ENCODE results near the gene SHOX.

The SHOX gene

GRCh38 chrX:626745-627509 lies 3.7 kb upstream of the SHOX start:
- no peak overlapping the region for H3K4me2 ChIP-seq (ENCODE audit: low read depth, low read length)
- DNase-seq: no peak
- H3K9me3 ChIP-seq (replicated peaks; ENCODE audit: insufficient read depth, low read length): no peaks in the 10 kb centered on the region
- H3K27me3 ChIP-seq (replicated peaks; ENCODE audit: insufficient read depth, low read length): no peaks in the 10 kb centered on the region; the same call in 1 of the 2 replicates
- no peaks in the 10 kb centered on the region for H3K4me1 ChIP-seq (ENCODE audit: low read length)
- no peak overlapping the region for H3K4me3 ChIP-seq (ENCODE audit: low read length)
- no peak for TF ChIP-seq CTCF (IDR thresholded peaks at IDR 0.05; ENCODE audit: low read length)
- no peak for TF ChIP-seq EZH2phosphoT487 (IDR thresholded peaks at IDR 0.05; ENCODE audit: low read length)
- TF ChIP-seq EZH2 (optimal IDR thresholded peaks at IDR 0.05; ENCODE audit: low read depth, low read length): no peak
- H2AFZ ChIP-seq (ENCODE audit: low read length): no peak overlapping the region
- no peak overlapping the region for H3K9ac ChIP-seq (ENCODE audit: low read length)
- no peak overlapping the region for H3K27ac ChIP-seq (ENCODE audit: low read length)
- H3K36me3 ChIP-seq (replicated peaks; ENCODE audit: insufficient read depth, low read length): no peaks in the 10 kb centered on the region
- H3K79me2 ChIP-seq (ENCODE audit: low read length): no peaks in the 10 kb centered on the region
- no peaks in the 10 kb centered on the region for H3K9me2 ChIP-seq (replicated peaks; ENCODE audit: insufficient read depth, low read length)
- H4K20me1 ChIP-seq (ENCODE audit: insufficient read depth, low read length): no peaks in the 10 kb centered on the region
- H3F3A ChIP-seq (ENCODE audit: insufficient read depth, low read length): no peaks in the 10 kb centered on the region

GRCh38 chrX:627510-627981 lies 3.0 kb upstream of the SHOX start:
- H3K4me2 ChIP-seq (ENCODE audit: low read depth, low read length): no peak overlapping the region
- no peaks in the 10 kb centered on the region for H3K4me1 ChIP-seq (ENCODE audit: low read length)
- no peaks in the 10 kb centered on the region for H3F3A ChIP-seq (ENCODE audit: insufficient read depth, low read length)
- no peaks in the 10 kb centered on the region for H3K9me3 ChIP-seq (replicated peaks; ENCODE audit: insufficient read depth, low read length)
- H3K36me3 ChIP-seq (replicated peaks; ENCODE audit: insufficient read depth, low read length): no peaks in the 10 kb centered on the region
- H3K9me2 ChIP-seq (replicated peaks; ENCODE audit: insufficient read depth, low read length): no peaks in the 10 kb centered on the region
- H3K4me3 ChIP-seq (ENCODE audit: low read length): no peak overlapping the region
- H4K20me1 ChIP-seq (ENCODE audit: insufficient read depth, low read length): no peaks in the 10 kb centered on the region
- no peak for DNase-seq
- H3K9ac ChIP-seq (ENCODE audit: low read length): no peak overlapping the region
- H3K27me3 ChIP-seq (replicated peaks; ENCODE audit: insufficient read depth, low read length): peaks cover under 1% of the 10 kb centered on the region; the same call in 1 of the 2 replicates
- no peak overlapping the region for H2AFZ ChIP-seq (ENCODE audit: low read length)
- H3K79me2 ChIP-seq (ENCODE audit: low read length): no peaks in the 10 kb centered on the region
- TF ChIP-seq EZH2phosphoT487 (IDR thresholded peaks at IDR 0.05; ENCODE audit: low read length): no peak
- TF ChIP-seq EZH2 (optimal IDR thresholded peaks at IDR 0.05; ENCODE audit: low read depth, low read length): no peak
- TF ChIP-seq CTCF (IDR thresholded peaks at IDR 0.05; ENCODE audit: low read length): no peak
- no peak overlapping the region for H3K27ac ChIP-seq (ENCODE audit: low read length)

- H3K27ac ChIP-seq (ENCODE audit: low read length): no peak overlapping the region
- no peaks in the 10 kb centered on the region for H3F3A ChIP-seq (ENCODE audit: insufficient read depth, low read length)
- H3K27me3 ChIP-seq (replicated peaks; ENCODE audit: insufficient read depth, low read length): peaks cover 5% of the 10 kb centered on the region
- H3K36me3 ChIP-seq (replicated peaks; ENCODE audit: insufficient read depth, low read length): no peaks in the 10 kb centered on the region
- H3K79me2 ChIP-seq (ENCODE audit: low read length): no peaks in the 10 kb centered on the region
- H2AFZ ChIP-seq (ENCODE audit: low read length): no peak overlapping the region
- no peak overlapping the region for H3K9ac ChIP-seq (ENCODE audit: low read length)
- no peaks in the 10 kb centered on the region for H3K9me2 ChIP-seq (replicated peaks; ENCODE audit: insufficient read depth, low read length)
- H4K20me1 ChIP-seq (ENCODE audit: insufficient read depth, low read length): no peaks in the 10 kb centered on the region
- TF ChIP-seq EZH2phosphoT487 (IDR thresholded peaks at IDR 0.05; ENCODE audit: low read length) (no peak), CTCF (IDR thresholded peaks at IDR 0.05; ENCODE audit: low read length) (no peak)
- H3K4me1 ChIP-seq (ENCODE audit: low read length): no peaks in the 10 kb centered on the region
- no peak overlapping the region for H3K4me3 ChIP-seq (ENCODE audit: low read length)
- no peak for DNase-seq
- H3K9me3 ChIP-seq (replicated peaks; ENCODE audit: insufficient read depth, low read length): no peaks in the 10 kb centered on the region
- no peak overlapping the region for H3K4me2 ChIP-seq (ENCODE audit: low read depth, low read length)
Measured at GRCh38 chrX:627995-628394, 2.6 kb upstream of the SHOX start.

Data from MM.1S (cell line).